GM13976 (cell line): ENCODE data around the gene FNIP1.
A peak's percentile ranks its signal among the peaks of the same experiment; 100 is the strongest.

Experiments used
- DNase-seq: peaks from one replicate; pipeline ENCODE4 v3.0.0; 2012; ENCODE audit warnings: low spot score
- CTCF ChIP-seq: IDR thresholded peaks from 2 replicates; pipeline ENCODE4 v1.5.1; 2012; ENCODE audit warnings: borderline replicate concordance, mild to moderate bottlenecking; ENCODE audit not compliant: insufficient read depth; ENCODE audit errors: extremely low read depth, missing control alignments, control extremely low read depth
- in situ Hi-C: fragments of 300-500 bp; cut with MboI; formaldehyde crosslinking; loops from one replicate; pipeline ENCODE4 v1.12.0; 2022; ENCODE audit warnings: low sequenced_read_pairs, mixed read lengths, inconsistent platforms; ENCODE audit not compliant: unreplicated experiment

FNIP1 gene

GRCh38 chr5:131654776-131655175 lies 142.0 kb downstream of the FNIP1 start:
- in situ Hi-C loops: no loop called here
- DNase-seq: no peak
- no peak for TF ChIP-seq CTCF

GRCh38 chr5:131654309-131654708 lies 142.5 kb downstream of the FNIP1 start:
- no peak for DNase-seq
- in situ Hi-C loops: no loop called here
- no peak for TF ChIP-seq CTCF

GRCh38 chr5:131649161-131649560 lies 147.7 kb downstream of the FNIP1 start:
- in situ Hi-C loops: no loop called here
- TF ChIP-seq CTCF: no peak
- no peak for DNase-seq

- peak; percentile 26 for DNase-seq
- no peak for TF ChIP-seq CTCF
- in situ Hi-C loops: no loop called here
Observed at GRCh38 chr5:131647048-131647769, 149.6 kb downstream of the FNIP1 start.

GRCh38 chr5:131644822-131645221 lies 152.0 kb downstream of the FNIP1 start:
- TF ChIP-seq CTCF: no peak

GRCh38 chr5:131644370-131644769 lies 152.4 kb downstream of the FNIP1 start:
- no peak for DNase-seq
- TF ChIP-seq CTCF: no peak
- in situ Hi-C loops: no loop called here

More at GRCh38 chr5:131644822-131645221, 152.0 kb downstream of the FNIP1 start:
- in situ Hi-C loops: no loop called here
- DNase-seq: no peak
